ENCODE data around the gene ITGB7. TPM values are rescaled to one million over a fixed set of nuclear protein-coding genes. Genes with fewer than 3 reads are reported as not detected.

Gene ITGB7
- total RNA-seq, 1 donor from 2014 or later = 137 TPM

GRCh38 chr12:53176750-53177149 is 30.3 kb downstream of the ITGB7 start:
- no peak for ATAC-seq (ENCODE audit: low read depth)
- no peak overlapping the region for H3K4me3 Mint-ChIP-seq
- H3K27ac Mint-ChIP-seq = no peak overlapping the region
- no peak for TF ChIP-seq CTCF (IDR thresholded peaks at IDR 0.05)
- peaks cover 12% of the 10 kb centered on the region for H3K36me3 Mint-ChIP-seq (ENCODE audit: low read depth)
- peaks cover 23% of the 10 kb centered on the region for H3K4me1 Mint-ChIP-seq
- intact Hi-C loops (cut with micrococcal nuclease) = no loop called here
- H3K27me3 Mint-ChIP-seq = no peaks in the 10 kb centered on the region
- ChIA-PET POLR2A (interaction anchor here (0.7 to 1.2 kb wide), 2 partner anchors 52 to 123 kb away, joined by 3 to 4 read pairs; no protein-coding TSS in a partner anchor), CTCF (no interaction called here)
- H3K9me3 Mint-ChIP-seq = no peaks in the 10 kb centered on the region
- DNase-seq = no peak

- no peak for ATAC-seq (ENCODE audit: low read depth)
- Mint-ChIP-seq H3K4me3 (no peak overlapping the region), H3K36me3 (ENCODE audit: low read depth) (peaks cover 13% of the 10 kb centered on the region), H3K4me1 (peaks cover 11% of the 10 kb centered on the region), H3K9me3 (no peaks in the 10 kb centered on the region), H3K27ac (no peak overlapping the region), H3K27me3 (no peaks in the 10 kb centered on the region)
- intact Hi-C loops (cut with micrococcal nuclease) = no loop called here
- POLR2A ChIA-PET = no interaction called here
- TF ChIP-seq CTCF (IDR thresholded peaks at IDR 0.05) = no peak
- CTCF ChIA-PET = interaction anchor here (0.7 to 1.8 kb wide), 2 partner anchors 11 to 23 kb away, joined by 5 to 10 read pairs; no protein-coding TSS in a partner anchor
- DNase-seq = no peak
These were observed 32.1 kb downstream of the ITGB7 start for GRCh38 chr12:53174881-53175491.

- intact Hi-C loops (cut with micrococcal nuclease) = no loop called here
- DNase-seq = no peak
- H3K36me3 Mint-ChIP-seq (ENCODE audit: low read depth) = peaks cover 17% of the 10 kb centered on the region
- no peak for ATAC-seq (ENCODE audit: low read depth)
- POLR2A ChIA-PET = no interaction called here
- CTCF ChIA-PET = interaction anchor here (1.8 kb wide), 1 partner anchor 14 kb away, joined by 5 read pairs; no protein-coding TSS in a partner anchor
- no peaks in the 10 kb centered on the region for H3K4me1 Mint-ChIP-seq
- H3K9me3 Mint-ChIP-seq = no peaks in the 10 kb centered on the region
- no peak overlapping the region for H3K4me3 Mint-ChIP-seq
- no peaks in the 10 kb centered on the region for H3K27me3 Mint-ChIP-seq
- no peak for TF ChIP-seq CTCF (IDR thresholded peaks at IDR 0.05)
- no peak overlapping the region for H3K27ac Mint-ChIP-seq
These were observed 33.9 kb downstream of the ITGB7 start for GRCh38 chr12:53173085-53173715.

- ChIA-PET POLR2A (no interaction called here), CTCF (interaction anchor here (1.8 kb wide), 1 partner anchor 13 kb away, joined by 5 read pairs; no protein-coding TSS in a partner anchor)
These were observed 34.7 kb downstream of the ITGB7 start for GRCh38 chr12:53172352-53172751.

More at GRCh38 chr12:53172352-53172751, 34.7 kb downstream of the ITGB7 start:
- DNase-seq = no peak
- Mint-ChIP-seq H3K27me3 (no peaks in the 10 kb centered on the region), H3K9me3 (no peaks in the 10 kb centered on the region), H3K4me1 (no peaks in the 10 kb centered on the region), H3K36me3 (ENCODE audit: low read depth) (peaks cover 17% of the 10 kb centered on the region), H3K27ac (no peak overlapping the region), H3K4me3 (no peak overlapping the region)
- no peak for ATAC-seq (ENCODE audit: low read depth)
- TF ChIP-seq CTCF (IDR thresholded peaks at IDR 0.05) = no peak
- intact Hi-C loops (cut with micrococcal nuclease) = no loop called here
